ENCODE results near the gene OSER1. TPM values are rescaled to one million over a fixed set of nuclear protein-coding genes. Genes with fewer than 3 reads are reported as not detected.

OSER1 gene
- polyA plus RNA-seq, 1 donor (not counting 4 experiments of a cell fraction or from before 2014, with no cell fraction given), result 41.5 TPM

DNA sequence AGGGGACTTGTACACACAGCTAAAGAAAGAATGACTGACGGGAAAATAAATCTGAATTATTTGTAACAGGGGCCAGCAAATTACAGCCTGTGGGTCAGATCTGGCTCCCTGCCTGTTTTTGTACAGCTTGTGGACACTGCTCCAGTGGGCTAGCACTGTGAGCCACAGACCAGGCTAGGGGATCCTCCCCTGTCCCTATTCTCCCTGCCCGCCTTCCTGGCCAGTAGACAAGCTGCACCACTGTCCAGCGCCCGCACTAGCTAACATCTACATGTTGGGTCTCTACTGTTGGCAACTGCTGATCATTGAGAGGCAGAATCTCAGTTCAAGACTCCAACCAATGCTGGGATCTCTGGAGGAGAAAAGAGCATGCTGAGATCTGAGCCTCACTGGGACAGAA, 10.7 kb downstream of the OSER1 start:
- FAIRE-seq (no peak), DNase-seq (ENCODE audit: low read depth, low spot score) (no peak)
- Histone ChIP-seq H3K27ac (ENCODE audit: control insufficient read depth, insufficient read depth, low read length) (no peak overlapping the region), H3K9ac (ENCODE audit: control insufficient read depth, extremely low read depth, insufficient read depth, low read length) (no peak overlapping the region), H3K9me1 (ENCODE audit: control insufficient read depth, extremely low read depth, insufficient read depth, low read length) (no peaks in the 10 kb centered on the region), H3K36me3 (ENCODE audit: control insufficient read depth in 2 of 2, extremely low read depth in 1 of 2, insufficient read depth in 2 of 2, low read length in 2 of 2) (peaks cover 20 to 48% of the 10 kb centered on the region in 2 experiments), H3K79me2 (ENCODE audit: control insufficient read depth, insufficient read depth, low read length) (peaks cover 37% of the 10 kb centered on the region), H3K4me3 (ENCODE audit: control insufficient read depth in 2 of 3, extremely low read depth in 1 of 3, insufficient read depth in 2 of 3, low read depth in 1 of 3, low read length in 3 of 3) (no peak overlapping the region), H3K27me3 (ENCODE audit: control insufficient read depth, extremely low read depth, insufficient read depth, low read length) (no peaks in the 10 kb centered on the region), H3K4me2 (ENCODE audit: control insufficient read depth, extremely low read depth, insufficient read depth, low read depth, low read length) (no peak overlapping the region), H3K9me3 (ENCODE audit: control insufficient read depth, low read depth, low read length) (no peaks in the 10 kb centered on the region), H3K4me1 (ENCODE audit: control insufficient read depth, extremely low read depth, insufficient read depth, low read length) (peaks cover 19% of the 10 kb centered on the region), H2AFZ (ENCODE audit: control insufficient read depth, low read length) (no peak overlapping the region), H4K20me1 (ENCODE audit: control insufficient read depth, extremely low read depth, insufficient read depth, low read length) (no peaks in the 10 kb centered on the region)
- no peak for TF ChIP-seq CTCF (optimal IDR thresholded peaks at IDR 0.05 in 1 of 3, IDR thresholded peaks at IDR 0.05 in 1 of 3, conservative IDR thresholded peaks at IDR 0.05 in 1 of 3; ENCODE audit: extremely low read depth in 1 of 3, insufficient read depth in 2 of 3, low read length in 3 of 3)
- no peak for TF ChIP-seq EZH2 (IDR thresholded peaks at IDR 0.05; ENCODE audit: low read length)
- dilution Hi-C loops (cut with MboI; ENCODE audit: extremely low pct_ligation_motif_present, low sequenced_read_pairs), result loop anchor here (10.0 kb wide), 1 partner anchor 95 kb away; no protein-coding TSS in a partner anchor

DNA sequence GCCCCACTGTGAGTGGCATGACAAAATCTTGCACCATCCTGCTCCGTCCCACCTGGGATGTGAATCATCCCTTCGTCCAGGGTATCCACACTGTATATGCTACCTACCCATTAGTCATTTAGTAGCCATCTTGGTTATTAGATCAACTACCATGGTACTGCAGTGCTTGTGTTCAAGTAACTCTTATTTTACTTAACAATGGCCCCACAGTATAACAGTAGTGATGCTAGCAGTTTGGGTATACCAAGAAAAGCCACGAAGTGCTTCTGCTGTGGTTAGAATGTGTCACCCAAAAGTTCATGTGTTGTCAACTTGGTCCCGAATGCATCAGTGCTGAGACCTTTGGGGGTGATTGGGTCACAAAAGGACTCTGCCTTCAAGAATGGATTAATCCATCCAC, 11.7 kb downstream of the OSER1 start:
- Histone ChIP-seq H2AFZ (ENCODE audit: control insufficient read depth, low read length) (no peak overlapping the region), H3K4me1 (ENCODE audit: control insufficient read depth, extremely low read depth, insufficient read depth, low read length) (peaks cover 12% of the 10 kb centered on the region), H3K27me3 (ENCODE audit: control insufficient read depth, extremely low read depth, insufficient read depth, low read length) (no peaks in the 10 kb centered on the region), H3K36me3 (ENCODE audit: control insufficient read depth in 2 of 2, extremely low read depth in 1 of 2, insufficient read depth in 2 of 2, low read length in 2 of 2) (peaks cover 20 to 48% of the 10 kb centered on the region in 2 experiments), H4K20me1 (ENCODE audit: control insufficient read depth, extremely low read depth, insufficient read depth, low read length) (no peaks in the 10 kb centered on the region), H3K27ac (ENCODE audit: control insufficient read depth, insufficient read depth, low read length) (no peak overlapping the region), H3K4me3 (ENCODE audit: control insufficient read depth in 2 of 3, extremely low read depth in 1 of 3, insufficient read depth in 2 of 3, low read depth in 1 of 3, low read length in 3 of 3) (no peak overlapping the region), H3K4me2 (ENCODE audit: control insufficient read depth, extremely low read depth, insufficient read depth, low read depth, low read length) (no peak overlapping the region), H3K9ac (ENCODE audit: control insufficient read depth, extremely low read depth, insufficient read depth, low read length) (no peak overlapping the region), H3K9me1 (ENCODE audit: control insufficient read depth, extremely low read depth, insufficient read depth, low read length) (no peaks in the 10 kb centered on the region), H3K79me2 (ENCODE audit: control insufficient read depth, insufficient read depth, low read length) (peaks cover 36% of the 10 kb centered on the region), H3K9me3 (ENCODE audit: control insufficient read depth, low read depth, low read length) (no peaks in the 10 kb centered on the region)
- FAIRE-seq, result no peak
- TF ChIP-seq EZH2 (IDR thresholded peaks at IDR 0.05; ENCODE audit: low read length) (no peak), CTCF (optimal IDR thresholded peaks at IDR 0.05 in 1 of 3, IDR thresholded peaks at IDR 0.05 in 1 of 3, conservative IDR thresholded peaks at IDR 0.05 in 1 of 3; ENCODE audit: extremely low read depth in 1 of 3, insufficient read depth in 2 of 3, low read length in 3 of 3) (no peak)
- DNase-seq (ENCODE audit: low read depth, low spot score), result no peak
- dilution Hi-C loops (cut with MboI; ENCODE audit: extremely low pct_ligation_motif_present, low sequenced_read_pairs), result loop anchor here (10.0 kb wide), 1 partner anchor 94 kb away; no protein-coding TSS in a partner anchor
